Head of caudate nucleus (tissue), 42 donors: ENCODE measurements around the gene LTB4R2.
"Not testable (repeated sequence)": the region's sequence is repeated elsewhere in the genome, so short reads cannot be mapped to it uniquely, and the experiment has no call there.

Experiments used
- DNase-seq, 42 donors: peaks; one replicate each; pipeline versions ENCODE4 v3.0.0 to v3.0.0-alpha.2; 2020 to 2021; ENCODE audit warnings: mixed read lengths in 7 of 42
- intact Hi-C: fragments of 100-400 bp; cut with DNase I; formaldehyde crosslinking; loops from one replicate; pipeline ENCODE4 v1.15.0; 2022

The LTB4R2 gene

GRCh38 chr14:24313913-24314312 lies 4.0 kb downstream of the LTB4R2 start:
- intact Hi-C loops: no loop called here
- no peak for DNase-seq

DNA sequence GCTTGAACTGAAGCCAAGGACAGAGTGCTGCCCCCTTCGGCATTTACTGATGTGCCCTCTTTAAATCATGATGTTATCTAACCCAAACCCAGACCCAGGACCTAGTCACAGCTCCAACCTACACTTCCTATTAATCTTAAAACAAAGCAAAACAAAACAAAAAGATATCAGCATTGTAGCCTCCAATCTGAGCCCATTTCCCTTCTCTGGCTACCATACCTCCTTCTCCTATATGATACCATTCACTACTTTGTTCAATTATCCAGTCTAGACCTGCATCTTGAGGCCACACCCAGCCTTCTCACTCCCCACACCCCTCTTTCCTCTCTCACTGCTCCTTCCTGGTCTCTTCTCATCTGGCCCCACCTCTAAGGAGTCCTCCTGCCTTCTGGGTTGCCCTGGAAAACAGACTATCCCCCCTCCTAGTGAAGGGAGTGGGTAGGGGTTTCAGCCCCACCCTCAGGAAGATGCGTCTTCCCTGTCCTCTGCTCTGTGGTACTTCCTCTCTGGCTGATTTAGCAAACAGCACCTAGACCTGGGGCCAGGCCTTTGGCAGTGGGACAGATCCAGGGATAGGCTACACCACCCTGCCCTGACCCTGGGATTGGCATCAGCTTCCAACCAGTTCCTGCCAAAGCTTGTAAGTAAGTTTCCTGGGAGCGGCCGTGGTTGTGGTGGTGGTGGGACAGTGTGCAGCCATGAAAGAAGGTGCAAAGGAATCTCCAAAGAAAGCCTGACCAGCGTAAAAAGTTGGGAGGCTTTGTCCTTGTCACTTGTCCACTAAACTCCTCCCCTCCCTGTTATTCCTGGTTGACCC lies 4.6 kb downstream of the LTB4R2 start:
- intact Hi-C loops: no loop called here
- no peak for DNase-seq

DNA sequence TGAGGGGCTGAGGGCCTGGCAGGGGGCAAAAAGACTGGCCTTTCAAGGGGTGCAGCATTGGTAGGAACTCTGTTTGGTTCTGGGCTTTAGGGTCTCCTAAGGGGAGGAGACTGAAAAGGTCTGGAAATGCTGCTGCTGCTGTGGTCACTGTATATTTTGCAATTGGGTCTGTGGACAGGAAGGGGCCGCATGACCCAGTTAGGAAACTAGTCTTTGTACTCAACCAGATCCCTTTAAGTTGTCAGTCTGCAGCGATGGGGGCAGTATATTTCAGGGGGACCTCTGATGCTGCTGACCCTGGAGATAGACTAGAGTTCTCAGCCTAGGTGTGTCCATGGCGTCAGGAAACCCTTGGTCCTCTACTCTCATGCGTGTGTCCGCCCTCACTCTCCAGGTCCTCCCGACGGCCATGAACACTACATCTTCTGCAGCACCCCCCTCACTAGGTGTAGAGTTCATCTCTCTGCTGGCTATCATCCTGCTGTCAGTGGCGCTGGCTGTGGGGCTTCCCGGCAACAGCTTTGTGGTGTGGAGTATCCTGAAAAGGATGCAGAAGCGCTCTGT lies 5.4 kb downstream of the LTB4R2 start:
- intact Hi-C loops: no loop called here
- DNase-seq: no peak

DNA sequence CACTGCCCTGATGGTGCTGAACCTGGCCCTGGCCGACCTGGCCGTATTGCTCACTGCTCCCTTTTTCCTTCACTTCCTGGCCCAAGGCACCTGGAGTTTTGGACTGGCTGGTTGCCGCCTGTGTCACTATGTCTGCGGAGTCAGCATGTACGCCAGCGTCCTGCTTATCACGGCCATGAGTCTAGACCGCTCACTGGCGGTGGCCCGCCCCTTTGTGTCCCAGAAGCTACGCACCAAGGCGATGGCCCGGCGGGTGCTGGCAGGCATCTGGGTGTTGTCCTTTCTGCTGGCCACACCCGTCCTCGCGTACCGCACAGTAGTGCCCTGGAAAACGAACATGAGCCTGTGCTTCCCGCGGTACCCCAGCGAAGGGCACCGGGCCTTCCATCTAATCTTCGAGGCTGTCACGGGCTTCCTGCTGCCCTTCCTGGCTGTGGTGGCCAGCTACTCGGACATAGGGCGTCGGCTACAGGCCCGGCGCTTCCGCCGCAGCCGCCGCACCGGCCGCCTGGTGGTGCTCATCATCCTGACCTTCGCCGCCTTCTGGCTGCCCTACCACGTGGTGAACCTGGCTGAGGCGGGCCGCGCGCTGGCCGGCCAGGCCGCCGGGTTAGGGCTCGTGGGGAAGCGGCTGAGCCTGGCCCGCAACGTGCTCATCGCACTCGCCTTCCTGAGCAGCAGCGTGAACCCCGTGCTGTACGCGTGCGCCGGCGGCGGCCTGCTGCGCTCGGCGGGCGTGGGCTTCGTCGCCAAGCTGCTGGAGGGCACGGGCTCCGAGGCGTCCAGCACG lies 6.1 kb downstream of the LTB4R2 start:
- no peak for DNase-seq
- intact Hi-C loops: no loop called here

DNA sequence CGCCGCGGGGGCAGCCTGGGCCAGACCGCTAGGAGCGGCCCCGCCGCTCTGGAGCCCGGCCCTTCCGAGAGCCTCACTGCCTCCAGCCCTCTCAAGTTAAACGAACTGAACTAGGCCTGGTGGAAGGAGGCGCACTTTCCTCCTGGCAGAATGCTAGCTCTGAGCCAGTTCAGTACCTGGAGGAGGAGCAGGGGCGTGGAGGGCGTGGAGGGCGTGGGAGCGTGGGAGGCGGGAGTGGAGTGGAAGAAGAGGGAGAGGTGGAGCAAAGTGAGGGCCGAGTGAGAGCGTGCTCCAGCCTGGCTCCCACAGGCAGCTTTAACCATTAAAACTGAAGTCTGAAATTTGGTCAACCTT lies 6.6 kb downstream of the LTB4R2 start:
- DNase-seq: peak in 1 of 42 donors; percentile 37
- intact Hi-C loops: no loop called here

DNA sequence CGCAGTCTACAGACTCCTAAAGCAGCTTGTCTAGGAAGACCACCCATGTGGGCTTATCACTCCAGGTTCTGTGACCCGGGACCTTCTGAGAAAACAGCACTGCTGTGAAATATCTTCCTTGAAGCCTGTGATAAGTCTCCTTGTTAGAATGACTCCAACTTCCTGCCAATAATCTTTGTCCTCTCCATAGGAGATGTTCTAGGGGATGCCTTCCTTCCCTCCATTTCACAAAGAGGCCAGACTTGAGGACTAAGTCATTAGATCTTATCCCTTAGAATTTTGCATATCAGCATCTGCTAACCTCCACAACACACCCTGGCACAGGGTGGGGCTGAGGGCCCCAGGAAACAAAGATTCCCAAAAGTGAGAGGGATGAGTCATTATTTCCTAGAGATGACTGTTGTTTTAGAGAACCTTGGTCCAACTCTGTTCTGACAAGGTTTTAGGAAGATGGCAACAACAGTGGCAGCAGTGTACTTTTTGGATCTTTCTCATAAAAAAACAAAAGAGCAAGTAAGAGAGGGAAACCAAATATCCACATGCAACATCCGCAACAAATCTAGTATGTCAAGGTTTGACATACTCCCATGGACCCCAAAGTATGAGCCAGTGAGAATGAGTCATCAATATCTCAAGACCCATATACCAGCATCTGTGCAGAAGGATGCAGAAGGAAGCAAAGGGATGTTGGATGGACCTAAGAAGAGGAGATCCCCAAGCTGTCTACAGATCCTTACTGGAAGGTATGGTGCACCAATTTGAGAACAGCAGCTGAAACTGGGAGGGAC lies 7.4 kb downstream of the LTB4R2 start:
- no peak for DNase-seq
- intact Hi-C loops: no loop called here

- intact Hi-C loops: no loop called here
- DNase-seq: no peak
Observed at GRCh38 chr14:24321212-24321975, 11.5 kb downstream of the LTB4R2 start.

DNA sequence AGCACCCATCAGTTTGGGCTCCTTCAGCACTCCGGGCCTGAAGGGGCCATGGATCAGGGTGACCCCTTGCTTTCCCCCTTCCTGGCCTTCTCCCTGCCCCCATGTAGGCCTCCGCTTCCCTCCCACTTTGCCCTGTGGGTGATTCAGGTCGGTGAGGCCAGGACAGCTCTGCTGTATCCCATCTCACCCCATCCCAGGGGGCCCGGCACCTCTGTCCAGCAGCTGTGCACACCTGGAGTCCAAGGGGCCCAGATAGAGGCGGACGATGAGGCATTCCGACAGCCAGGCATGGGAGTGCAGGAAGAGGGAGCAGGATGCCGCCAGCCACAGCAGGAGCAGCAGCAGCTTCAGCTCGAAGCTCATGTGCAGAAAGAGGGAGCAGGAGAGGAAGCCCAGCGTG lies 12.7 kb downstream of the LTB4R2 start:
- intact Hi-C loops: no loop called here
- DNase-seq: no peak

DNA sequence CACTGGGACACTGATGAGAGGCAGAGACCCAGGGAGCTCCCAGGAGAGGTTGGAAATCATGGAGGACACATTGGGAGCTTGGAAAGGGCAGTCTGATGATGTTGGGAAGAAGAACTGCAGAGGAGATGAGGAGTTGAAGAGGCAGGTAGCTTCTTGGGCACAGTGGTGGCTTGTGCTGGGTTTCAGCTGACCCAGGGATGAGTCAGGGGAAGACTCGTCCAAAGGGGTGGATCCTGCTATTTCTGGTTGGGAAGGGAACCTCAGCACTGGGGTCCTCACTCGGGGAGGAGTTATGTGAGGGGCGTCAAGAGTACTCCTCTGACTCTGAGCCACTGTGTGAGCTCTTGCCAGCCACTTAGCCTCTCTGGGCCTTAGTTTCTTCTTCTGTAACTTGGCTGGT lies 13.4 kb downstream of the LTB4R2 start:
- DNase-seq: no peak
- intact Hi-C loops: no loop called here

- no peak for DNase-seq
- intact Hi-C loops: no loop called here
Observed at GRCh38 chr14:24324024-24324423, 14.1 kb downstream of the LTB4R2 start.

GRCh38 chr14:24325041-24325530 lies 15.1 kb downstream of the LTB4R2 start:
- DNase-seq: no peak
- intact Hi-C loops: no loop called here

GRCh38 chr14:24325963-24326362 lies 16.0 kb downstream of the LTB4R2 start:
- DNase-seq: no peak
- intact Hi-C loops: no loop called here

DNA sequence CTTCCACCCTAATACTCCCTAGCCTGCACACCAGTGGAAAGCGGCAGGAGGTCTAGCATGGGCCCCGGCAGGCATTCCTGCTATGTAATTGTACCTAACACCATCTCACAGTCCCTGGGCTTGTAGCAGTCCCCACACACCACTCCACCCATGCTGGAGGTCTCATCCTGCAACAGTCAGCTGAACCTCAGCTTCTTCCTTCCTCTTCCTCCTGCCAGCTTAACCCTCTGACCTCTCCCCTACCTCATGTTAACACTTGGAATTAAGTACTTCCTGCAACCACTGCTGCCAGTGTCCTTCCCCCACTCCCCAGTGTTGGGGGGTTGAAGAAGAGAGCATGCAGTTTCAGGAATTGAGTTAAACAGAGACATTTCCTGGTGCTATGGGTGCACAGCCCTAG lies 17.4 kb downstream of the LTB4R2 start:
- intact Hi-C loops: no loop called here
- DNase-seq: no peak

DNA sequence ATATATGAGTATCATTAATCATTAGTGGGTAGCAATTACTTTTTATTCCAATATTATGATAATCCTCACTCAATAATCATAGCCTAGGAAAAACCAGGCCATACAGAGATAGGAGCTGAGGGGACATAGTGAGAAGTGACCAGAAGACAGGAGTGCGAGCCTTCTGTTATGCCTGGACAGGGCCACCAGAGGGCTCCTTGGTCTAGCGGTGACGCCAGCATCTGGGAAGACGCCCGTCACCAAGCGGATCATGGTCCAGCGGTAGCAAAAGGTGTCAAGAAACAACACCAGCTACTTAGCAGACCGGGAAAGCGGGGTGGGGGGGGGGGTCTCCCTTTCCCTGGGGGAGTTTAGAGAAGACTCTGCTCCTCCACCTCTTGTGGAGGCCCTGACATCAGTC lies 18.0 kb downstream of the LTB4R2 start:
- DNase-seq: peak in 38 of 42 donors; percentile 30 to 83 (median 58)
- intact Hi-C loops: not testable (repeated sequence)

DNA sequence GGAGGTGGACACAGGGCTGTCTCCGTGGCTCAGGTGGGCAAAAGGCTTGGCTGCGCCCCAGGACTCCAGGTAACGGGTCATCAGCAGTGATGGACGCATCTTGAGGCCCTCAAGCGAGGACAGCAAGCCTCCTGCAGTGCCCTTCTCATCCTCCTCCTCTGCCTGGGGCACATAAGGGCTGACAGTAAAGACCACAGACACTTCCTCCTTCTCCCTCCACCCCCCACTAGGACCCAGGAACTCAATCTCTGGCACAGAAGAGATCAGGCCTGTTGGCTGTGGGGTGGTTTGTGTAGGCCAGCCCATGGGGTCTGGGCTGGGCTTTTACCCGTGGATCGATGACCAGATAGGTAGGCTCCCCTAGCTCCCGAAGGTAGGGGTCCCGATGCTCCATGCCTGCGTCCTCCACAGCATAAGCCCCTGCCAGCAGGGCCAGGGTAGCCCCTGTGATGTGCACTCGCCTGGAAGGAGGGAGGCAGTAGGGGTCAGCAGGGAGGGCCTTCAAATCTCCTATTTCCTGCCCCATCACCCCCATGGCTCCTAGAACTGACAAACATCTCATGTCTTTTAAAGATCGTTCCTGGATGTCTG lies 19.2 kb downstream of the LTB4R2 start:
- DNase-seq: no peak
- intact Hi-C loops: no loop called here

GRCh38 chr14:24329736-24330135 lies 19.8 kb downstream of the LTB4R2 start:
- intact Hi-C loops: loop anchor here (5.0 kb wide), 1 partner anchor 108 kb away; no protein-coding TSS in a partner anchor
- peak in 19 of 42 donors; percentile 14 to 68 (median 41) for DNase-seq

DNA sequence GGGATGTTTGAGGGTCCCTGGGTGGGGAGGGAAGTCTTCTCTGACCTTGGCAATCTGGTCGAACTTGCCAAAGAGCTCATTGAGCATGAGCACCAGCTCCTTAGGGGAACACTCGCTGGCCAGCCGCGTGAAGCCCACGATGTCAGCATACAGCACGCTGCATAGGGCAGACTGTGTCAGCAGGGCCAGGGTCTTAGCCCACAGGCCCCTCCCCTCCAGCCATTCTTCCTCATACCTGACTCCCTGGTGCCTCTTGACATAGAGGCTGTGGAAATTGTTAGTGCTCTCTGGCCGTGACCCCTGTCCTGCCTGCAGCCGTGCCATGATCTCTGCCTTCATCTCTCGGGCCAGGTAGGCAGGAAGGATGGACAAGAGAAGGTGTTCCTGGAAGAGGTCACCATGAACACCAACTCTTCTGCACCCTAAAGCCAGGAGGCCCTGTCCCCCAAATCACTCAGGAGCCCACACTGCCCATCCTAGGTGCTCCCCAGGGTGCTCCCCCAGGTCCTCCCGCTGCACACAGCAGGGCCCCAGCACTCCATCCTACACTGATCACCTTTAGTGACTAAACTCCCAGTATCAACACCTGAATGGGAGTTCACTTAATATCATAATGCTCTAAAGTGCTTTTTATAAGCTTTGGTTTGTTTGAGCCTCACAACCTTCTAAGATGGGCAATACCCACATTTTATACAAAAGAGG lies 21.2 kb downstream of the LTB4R2 start:
- DNase-seq: no peak
- intact Hi-C loops: loop anchor here (5.0 kb wide), 1 partner anchor 106 kb away; no protein-coding TSS in a partner anchor
